WTC11 (cell line): ENCODE results near the gene SNX20. TPM values are rescaled to one million over a fixed set of nuclear protein-coding genes. Genes with fewer than 3 reads are reported as not detected.

Experiments used
- ATAC-seq: fragments of 200-7000 bp; cut with Tn5 transposase; 2 replicates; pipeline ENCODE4 v1.10.0; 2021; ENCODE audit warnings: mild to moderate bottlenecking, moderate library complexity
- CTCF ChIA-PET: fragments of 300-600 bp; sonication (Branson Sonifier 250); formaldehyde crosslinking; loops from one replicate; lab custom pipeline; 2021; ENCODE audit warnings: antibody characterized with exemption; lab: Charles Lee
- POLR2A ChIA-PET: fragments of 350-600 bp; sonication (Branson Sonifier 250); formaldehyde crosslinking; loops from one replicate; lab custom pipeline; 2021; ENCODE audit warnings: antibody characterized with exemption; lab: Charles Lee
- DNase-seq: peaks from one replicate; pipeline ENCODE4 v3.0.0; 2021; ENCODE audit warnings: low spot score
- H3K27ac Mint-ChIP-seq: 2 replicates; pipeline ENCODE4 v1.8.0; 2021; ENCODE audit warnings: mixed read lengths
- H3K27me3 Mint-ChIP-seq: 2 replicates; pipeline ENCODE4 v1.8.0; 2021; ENCODE audit warnings: low read depth, mild to moderate bottlenecking, moderate library complexity, mixed read lengths
- H3K36me3 Mint-ChIP-seq: 2 replicates; pipeline ENCODE4 v1.8.0; 2021; ENCODE audit warnings: mixed read lengths
- H3K4me1 Mint-ChIP-seq: 2 replicates; pipeline ENCODE4 v1.8.0; 2022; ENCODE audit warnings: mixed read lengths
- H3K4me3 Mint-ChIP-seq: 2 replicates; pipeline ENCODE4 v1.8.0; 2021; ENCODE audit warnings: mild to moderate bottlenecking, moderate library complexity, mixed read lengths
- H3K9me3 Mint-ChIP-seq: 2 replicates; pipeline ENCODE4 v1.8.0; 2021; ENCODE audit warnings: mixed read lengths
- AFF4 ChIP-seq: sonication (generic); formaldehyde crosslinking; IDR thresholded peaks from 2 replicates; pipeline ENCODE4 v1.8.1; 2023; ENCODE audit warnings: mild to moderate bottlenecking, missing genetic modification reagents, borderline replicate concordance
- CDX4 ChIP-seq: fragments of 250-450 bp; sonication (Bioruptor Pico); IDR thresholded peaks from 2 replicates; pipeline ENCODE4 v1.9.0; 2021; ENCODE audit warnings: moderate library complexity, mild to moderate bottlenecking, inconsistent platforms, borderline replicate concordance
- ERG ChIP-seq: fragments of 250-450 bp; sonication (Bioruptor Pico); IDR thresholded peaks from 2 replicates; pipeline ENCODE4 v1.8.0; 2021; ENCODE audit warnings: mild to moderate bottlenecking
- HMGA2 ChIP-seq: fragments of 250-450 bp; sonication (Bioruptor Pico); IDR thresholded peaks from 2 replicates; pipeline ENCODE4 v1.4.0; 2021; ENCODE audit warnings: mild to moderate bottlenecking, moderate library complexity
- JAZF1 ChIP-seq: fragments of 250-450 bp; sonication (Bioruptor Pico); IDR thresholded peaks from 2 replicates; pipeline ENCODE4 v1.9.0; 2021; ENCODE audit warnings: moderate library complexity, mild to moderate bottlenecking, inconsistent platforms
- PRDM15 ChIP-seq: sonication (generic); formaldehyde crosslinking; IDR thresholded peaks from 2 replicates; pipeline ENCODE4 v1.8.0; 2022; ENCODE audit warnings: missing genetic modification reagents
- PREB ChIP-seq: sonication (generic); formaldehyde crosslinking; IDR thresholded peaks from 2 replicates; pipeline ENCODE4 v1.8.1; 2022; ENCODE audit warnings: mild to moderate bottlenecking, missing genetic modification reagents, moderate library complexity, borderline replicate concordance
- RELA ChIP-seq: sonication (generic); formaldehyde crosslinking; IDR thresholded peaks from 2 replicates; pipeline ENCODE4 v1.8.1; 2022; ENCODE audit warnings: missing genetic modification reagents, mild to moderate bottlenecking, borderline replicate concordance
- SMAD4 ChIP-seq: sonication (generic); formaldehyde crosslinking; IDR thresholded peaks from 2 replicates; pipeline ENCODE4 v1.8.0; 2022; ENCODE audit warnings: mild to moderate bottlenecking, missing genetic modification reagents
- ZNF281 ChIP-seq: sonication (generic); formaldehyde crosslinking; IDR thresholded peaks from 2 replicates; pipeline ENCODE4 v1.8.0; 2023; ENCODE audit warnings: mild to moderate bottlenecking, missing genetic modification reagents
- ZNF416 ChIP-seq: fragments of 250-450 bp; sonication (Bioruptor Pico); IDR thresholded peaks from 2 replicates; pipeline ENCODE4 v1.9.0; 2021; ENCODE audit warnings: mild to moderate bottlenecking, inconsistent platforms
- total RNA-seq: library from RNA; stranded (reverse); gene quantifications from 3 replicates; pipeline ENCODE4 v1.2.3, GENCODE V29; 2021

SNX20 gene
- total RNA-seq, 1 experiment from 2014 or later: not detected

- TF ChIP-seq ERG (no peak), HMGA2 (no peak), PRDM15 (CRISPR knock-in tag) (no peak), PREB (CRISPR knock-in tag) (no peak), RELA (CRISPR knock-in tag) (no peak), ZNF281 (CRISPR knock-in tag) (no peak), AFF4 (CRISPR knock-in tag) (no peak)
Measured at GRCh38 chr16:50644245-50644644, 36.9 kb downstream of the SNX20 start (continued).

- Mint-ChIP-seq H3K36me3 (no peaks in the 10 kb centered on the region), H3K4me3 (no peak overlapping the region), H3K27ac (no peak overlapping the region), H3K9me3 (no peaks in the 10 kb centered on the region), H3K27me3 (no peaks in the 10 kb centered on the region), H3K4me1 (peaks cover 15% of the 10 kb centered on the region)
- ATAC-seq (no peak), DNase-seq (no peak)
- ChIA-PET POLR2A (no interaction called here), CTCF (no interaction called here)
- TF ChIP-seq JAZF1 (no peak), SMAD4 (CRISPR knock-in tag) (no peak), ZNF416 (no peak), CDX4 (CRISPR knock-in tag) (no peak)
Measured at GRCh38 chr16:50643192-50643591, 37.9 kb downstream of the SNX20 start.
